Chondrocyte (in vitro differentiated cells): ENCODE results near the gene SULF2. TPM values are rescaled to one million over a fixed set of nuclear protein-coding genes. Genes with fewer than 3 reads are reported as not detected.

Experiments used
- DNase-seq: peaks from one replicate; pipeline ENCODE4 v3.0.0; 2021; ENCODE audit warnings: mixed read lengths, low spot score
- H3K27ac Mint-ChIP-seq: one replicate; pipeline ENCODE4 v1.8.0; 2021; ENCODE audit warnings: mild to moderate bottlenecking, moderate library complexity, mixed read lengths; ENCODE audit not compliant: unreplicated experiment
- H3K27me3 Mint-ChIP-seq: 2 replicates; pipeline ENCODE4 v1.8.0; 2021; ENCODE audit warnings: low read depth, mixed read lengths
- H3K36me3 Mint-ChIP-seq: 2 replicates; pipeline ENCODE4 v1.8.0; 2021; ENCODE audit warnings: low read depth, mixed read lengths
- H3K4me1 Mint-ChIP-seq: 2 replicates; pipeline ENCODE4 v1.8.0; 2021; ENCODE audit warnings: low read depth, mild to moderate bottlenecking, mixed read lengths
- H3K4me3 Mint-ChIP-seq: one replicate; pipeline ENCODE4 v1.8.0; 2021; ENCODE audit warnings: mild to moderate bottlenecking, moderate library complexity, mixed read lengths; ENCODE audit not compliant: unreplicated experiment
- H3K9me3 Mint-ChIP-seq: 2 replicates; pipeline ENCODE4 v1.8.0; 2021; ENCODE audit warnings: low read depth, mixed read lengths
- total RNA-seq: library from RNA; stranded (reverse); gene quantifications from 3 replicates; pipeline ENCODE4 v1.2.1, GENCODE V29; 2021
- TF ChIP-seq, protein P1 (sequence below): fragments of 200-600 bp; sonication (generic); IDR thresholded peaks from 2 replicates; pipeline ENCODE4 v1.5.0; 2021; ENCODE audit warnings: antibody characterized with exemption, mild to moderate bottlenecking, moderate library complexity

The SULF2 gene
- total RNA-seq, 1 donor from 2014 or later, result 82.4 TPM

DNA sequence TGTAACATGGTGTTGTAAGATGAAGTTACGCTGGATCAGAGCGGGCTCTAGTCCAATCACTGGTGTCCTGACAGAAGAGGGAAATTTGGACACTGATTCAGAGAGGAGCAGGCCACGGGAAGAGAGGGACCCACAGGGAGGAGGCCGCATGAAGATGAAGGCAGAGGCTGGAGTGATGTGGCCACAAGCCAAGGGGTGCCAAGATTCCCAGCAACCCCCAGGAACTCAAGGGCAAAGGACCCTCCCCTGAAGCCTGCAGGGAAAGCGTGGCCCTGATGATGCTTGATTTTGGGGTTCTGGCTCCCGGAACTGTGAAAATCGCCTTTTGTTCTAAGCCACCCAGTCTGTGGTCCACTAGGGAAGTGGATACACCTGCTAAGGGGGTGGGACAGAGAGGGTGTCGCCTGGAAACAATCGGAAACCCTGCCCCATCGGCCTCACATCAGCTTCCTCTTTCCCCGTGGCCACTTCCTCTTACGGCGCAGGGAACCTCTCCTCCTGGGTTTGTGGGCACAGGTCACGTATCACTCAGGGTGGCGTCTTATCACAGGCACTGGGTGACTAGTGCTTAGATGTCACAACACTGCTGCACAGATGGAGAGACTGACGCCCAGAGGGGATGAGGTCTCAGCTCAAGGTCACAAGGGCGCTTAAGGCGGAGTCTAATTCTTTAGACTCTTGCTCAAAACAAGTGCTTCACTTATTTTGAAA lies 58.0 kb downstream of the SULF2 start:
- peaks cover 7% of the 10 kb centered on the region for H3K27me3 Mint-ChIP-seq
- no peak overlapping the region for H3K4me3 Mint-ChIP-seq
- H3K4me1 Mint-ChIP-seq, result peaks cover 11% of the 10 kb centered on the region
- TF ChIP-seq, protein P1, sequence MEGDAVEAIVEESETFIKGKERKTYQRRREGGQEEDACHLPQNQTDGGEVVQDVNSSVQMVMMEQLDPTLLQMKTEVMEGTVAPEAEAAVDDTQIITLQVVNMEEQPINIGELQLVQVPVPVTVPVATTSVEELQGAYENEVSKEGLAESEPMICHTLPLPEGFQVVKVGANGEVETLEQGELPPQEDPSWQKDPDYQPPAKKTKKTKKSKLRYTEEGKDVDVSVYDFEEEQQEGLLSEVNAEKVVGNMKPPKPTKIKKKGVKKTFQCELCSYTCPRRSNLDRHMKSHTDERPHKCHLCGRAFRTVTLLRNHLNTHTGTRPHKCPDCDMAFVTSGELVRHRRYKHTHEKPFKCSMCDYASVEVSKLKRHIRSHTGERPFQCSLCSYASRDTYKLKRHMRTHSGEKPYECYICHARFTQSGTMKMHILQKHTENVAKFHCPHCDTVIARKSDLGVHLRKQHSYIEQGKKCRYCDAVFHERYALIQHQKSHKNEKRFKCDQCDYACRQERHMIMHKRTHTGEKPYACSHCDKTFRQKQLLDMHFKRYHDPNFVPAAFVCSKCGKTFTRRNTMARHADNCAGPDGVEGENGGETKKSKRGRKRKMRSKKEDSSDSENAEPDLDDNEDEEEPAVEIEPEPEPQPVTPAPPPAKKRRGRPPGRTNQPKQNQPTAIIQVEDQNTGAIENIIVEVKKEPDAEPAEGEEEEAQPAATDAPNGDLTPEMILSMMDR, result no peak
- H3K36me3 Mint-ChIP-seq, result peaks cover 10% of the 10 kb centered on the region
- H3K9me3 Mint-ChIP-seq, result no peaks in the 10 kb centered on the region
- no peak overlapping the region for H3K27ac Mint-ChIP-seq
- no peak for DNase-seq

DNA sequence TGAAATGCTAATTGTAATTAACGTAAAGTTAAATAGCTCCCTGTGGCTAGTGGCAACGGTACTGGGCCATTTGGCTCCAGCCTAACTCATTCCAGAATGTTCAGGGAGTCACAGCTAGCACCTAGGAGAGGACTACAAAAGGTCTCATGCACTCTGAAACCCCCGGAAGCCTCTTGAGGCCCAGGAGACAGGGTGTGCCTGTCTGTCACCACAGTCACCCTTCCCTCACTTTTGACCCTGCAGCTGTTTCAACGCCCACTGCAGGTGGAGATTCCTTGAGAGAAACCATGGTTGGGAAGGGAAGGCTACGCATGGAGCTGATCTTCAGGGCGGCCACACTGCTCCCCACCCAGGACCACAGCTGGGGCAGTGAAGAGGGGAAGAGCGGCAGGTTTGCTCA lies 58.6 kb downstream of the SULF2 start:
- H3K27ac Mint-ChIP-seq, result no peak overlapping the region
- H3K4me1 Mint-ChIP-seq, result peaks cover 14% of the 10 kb centered on the region
- no peak overlapping the region for H3K4me3 Mint-ChIP-seq
- TF ChIP-seq, protein P1, result no peak
- H3K27me3 Mint-ChIP-seq, result peaks cover 7% of the 10 kb centered on the region
- H3K36me3 Mint-ChIP-seq, result peaks cover 10% of the 10 kb centered on the region
- no peak for DNase-seq
- H3K9me3 Mint-ChIP-seq, result no peaks in the 10 kb centered on the region

- Mint-ChIP-seq H3K36me3 (peaks cover 6% of the 10 kb centered on the region), H3K4me3 (no peak overlapping the region), H3K27ac (no peak overlapping the region), H3K27me3 (peaks cover 7% of the 10 kb centered on the region), H3K4me1 (peaks cover 25% of the 10 kb centered on the region), H3K9me3 (no peaks in the 10 kb centered on the region)
- DNase-seq, result no peak
- TF ChIP-seq, protein P1, result peak; percentile 95
These were observed 59.9 kb downstream of the SULF2 start for GRCh38 chr20:47725248-47725973.

DNA sequence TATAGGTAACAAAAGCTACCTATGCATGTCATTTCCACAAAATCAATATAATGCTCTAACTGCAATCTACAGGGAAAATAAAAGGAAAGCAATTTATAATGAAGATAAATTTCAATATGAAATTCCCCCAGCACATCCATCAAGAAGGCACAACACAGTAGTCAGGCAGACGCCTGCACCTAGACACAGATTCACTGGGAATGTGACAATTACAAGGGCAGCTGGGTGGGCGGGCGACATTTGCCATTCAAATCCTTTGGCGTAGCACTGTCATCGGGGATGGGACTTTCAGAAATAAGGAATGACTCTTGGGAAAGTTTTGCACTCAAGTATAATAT lies 60.4 kb downstream of the SULF2 start:
- H3K4me3 Mint-ChIP-seq, result no peak overlapping the region
- H3K27ac Mint-ChIP-seq, result no peak overlapping the region

GRCh38 chr20:47724396-47724795 lies 60.9 kb downstream of the SULF2 start:
- peaks cover 34% of the 10 kb centered on the region for H3K4me1 Mint-ChIP-seq
- no peak overlapping the region for H3K4me3 Mint-ChIP-seq
- no peak overlapping the region for H3K27ac Mint-ChIP-seq
- DNase-seq, result no peak
- H3K27me3 Mint-ChIP-seq, result peaks cover 7% of the 10 kb centered on the region
- no peaks in the 10 kb centered on the region for H3K9me3 Mint-ChIP-seq
- TF ChIP-seq, protein P1, result no peak
- peaks cover 2% of the 10 kb centered on the region for H3K36me3 Mint-ChIP-seq

More for the DNA sequence above, 60.4 kb downstream of the SULF2 start:
- peaks cover 4% of the 10 kb centered on the region for H3K36me3 Mint-ChIP-seq
- H3K9me3 Mint-ChIP-seq, result no peaks in the 10 kb centered on the region
- TF ChIP-seq, protein P1, result no peak
- H3K4me1 Mint-ChIP-seq, result peaks cover 29% of the 10 kb centered on the region
- H3K27me3 Mint-ChIP-seq, result peaks cover 7% of the 10 kb centered on the region
- no peak for DNase-seq
